GM18507 (cell line): ENCODE measurements around the gene SPTBN2.
"Not testable (repeated sequence)": the region's sequence is repeated elsewhere in the genome, so short reads cannot be mapped to it uniquely, and the experiment has no call there.

Experiments used
- DNase-seq: peaks from one replicate; pipeline ENCODE4 v3.0.0; 2011; ENCODE audit warnings: low read depth; ENCODE audit not compliant: insufficient read length; ENCODE audit errors: extremely low spot score
- FAIRE-seq: peaks from 2 replicates; lab custom pipeline; 2011; peaks lifted over from hg19 to GRCh38; lab: Jason Lieb, UNC

The SPTBN2 gene

DNA sequence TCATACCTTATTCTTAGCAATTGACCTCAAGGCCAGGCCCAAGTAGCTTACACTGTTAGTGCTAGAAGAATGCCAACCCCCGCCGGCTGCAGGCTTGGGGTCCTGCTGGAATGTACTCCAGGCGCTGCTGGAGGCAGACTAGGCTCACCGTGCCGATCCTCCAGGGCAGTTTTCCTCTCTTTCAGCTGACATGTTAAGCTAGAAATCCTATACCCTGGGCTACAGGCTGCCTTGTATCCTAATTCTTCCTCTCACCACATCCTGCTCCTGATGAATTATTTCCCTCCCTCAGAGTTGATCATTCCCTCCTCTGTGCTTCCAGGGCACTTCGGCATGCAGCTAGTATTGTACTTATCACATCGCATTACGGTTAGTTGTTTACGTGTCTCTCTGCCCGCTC, 3.4 kb downstream of the SPTBN2 start:
- DNase-seq (no peak), FAIRE-seq (no peak)

DNA sequence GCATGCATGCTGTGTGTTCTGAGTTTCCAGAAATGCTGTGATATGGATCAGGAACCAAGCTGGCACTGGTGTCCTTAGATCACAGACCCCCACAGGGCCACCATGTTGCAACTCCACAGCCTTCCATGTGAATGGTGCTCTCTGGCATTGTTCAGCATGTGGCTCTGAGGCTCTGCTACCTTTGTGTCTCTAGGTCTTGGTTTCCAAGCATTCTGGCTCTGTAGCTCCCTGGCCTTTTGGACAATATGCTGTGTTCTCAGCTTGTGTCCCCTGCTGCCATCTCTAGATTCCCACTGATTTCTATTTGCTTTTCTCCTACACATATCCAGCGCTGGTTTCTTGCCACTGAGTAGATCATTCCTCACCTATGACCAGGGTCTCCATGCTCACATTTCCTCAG, 3.9 kb downstream of the SPTBN2 start:
- FAIRE-seq (no peak), DNase-seq (no peak)

- not testable (repeated sequence) for FAIRE-seq
Observed at GRCh38 chr11:66724167-66724566, 4.8 kb downstream of the SPTBN2 start.

DNA sequence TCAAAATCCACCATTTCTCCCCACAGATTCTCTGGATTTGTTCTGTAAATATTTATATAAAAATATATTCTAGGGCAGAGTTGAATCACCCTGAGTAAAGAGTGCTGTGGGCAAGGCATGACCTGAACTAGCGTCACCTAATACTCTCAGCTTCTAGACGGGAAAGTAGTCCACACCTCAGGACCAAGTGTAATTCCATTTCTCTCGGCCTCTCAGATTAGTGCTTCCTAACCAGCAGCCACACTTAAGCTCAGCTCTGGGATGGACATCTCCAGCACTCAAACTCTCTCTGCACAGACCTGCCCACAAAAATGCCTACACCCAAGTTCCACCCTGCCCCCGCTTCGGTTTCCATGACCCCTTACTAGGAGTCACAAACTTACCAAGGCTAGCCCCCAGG, 5.3 kb downstream of the SPTBN2 start:
- FAIRE-seq (no peak), DNase-seq (no peak)

More at GRCh38 chr11:66724167-66724566, 4.8 kb downstream of the SPTBN2 start:
- DNase-seq = not testable (repeated sequence)

DNA sequence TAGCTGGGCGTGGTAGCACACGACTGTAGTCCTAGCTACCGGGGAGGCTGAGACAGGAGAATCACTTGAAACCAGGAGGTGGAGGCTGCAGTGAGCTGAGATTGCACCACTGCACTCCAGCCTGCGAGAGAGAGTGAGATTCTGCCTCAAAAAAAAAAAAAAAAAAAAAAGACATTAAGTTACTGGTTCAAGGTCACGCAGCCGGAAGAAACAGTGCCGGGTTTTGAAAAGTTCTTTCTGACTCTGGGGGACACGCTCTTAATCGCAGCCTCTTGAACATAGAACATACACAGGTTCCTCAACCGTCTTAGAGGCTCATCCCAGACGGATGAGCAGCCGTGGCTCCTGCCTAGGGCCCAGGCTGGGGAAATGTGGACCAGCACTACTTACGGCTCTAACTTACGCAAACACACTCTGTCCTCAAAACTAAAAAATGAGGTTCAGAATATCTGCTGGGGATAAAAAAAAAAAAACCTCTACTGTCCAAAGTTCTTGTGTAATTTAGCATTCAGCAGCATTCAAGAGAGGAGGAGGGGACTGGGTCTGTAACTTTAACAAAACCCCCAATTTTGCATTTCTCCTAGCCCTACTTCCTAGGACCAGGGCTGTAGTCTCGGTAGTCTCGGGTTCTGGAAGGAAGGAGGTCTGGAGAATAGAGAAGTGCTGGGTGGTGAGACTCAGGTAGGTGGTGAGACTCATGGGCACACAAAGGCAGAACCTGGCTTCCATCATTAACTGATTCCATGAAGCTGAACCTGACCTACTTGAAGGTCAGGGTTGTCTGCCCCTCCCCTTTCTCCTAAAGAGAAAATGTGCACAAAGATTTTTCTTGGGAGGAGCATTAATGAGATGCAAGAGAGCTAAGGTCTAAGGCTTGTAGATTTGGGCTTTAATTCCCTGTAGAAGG, 6.0 kb downstream of the SPTBN2 start:
- no peak for DNase-seq
- no peak for FAIRE-seq

- FAIRE-seq (no peak), DNase-seq (no peak)
Observed at GRCh38 chr11:66721939-66722338, 7.1 kb downstream of the SPTBN2 start.

GRCh38 chr11:66720899-66721470, 8.0 kb downstream of the SPTBN2 start:
- DNase-seq = no peak
- FAIRE-seq = no peak

DNA sequence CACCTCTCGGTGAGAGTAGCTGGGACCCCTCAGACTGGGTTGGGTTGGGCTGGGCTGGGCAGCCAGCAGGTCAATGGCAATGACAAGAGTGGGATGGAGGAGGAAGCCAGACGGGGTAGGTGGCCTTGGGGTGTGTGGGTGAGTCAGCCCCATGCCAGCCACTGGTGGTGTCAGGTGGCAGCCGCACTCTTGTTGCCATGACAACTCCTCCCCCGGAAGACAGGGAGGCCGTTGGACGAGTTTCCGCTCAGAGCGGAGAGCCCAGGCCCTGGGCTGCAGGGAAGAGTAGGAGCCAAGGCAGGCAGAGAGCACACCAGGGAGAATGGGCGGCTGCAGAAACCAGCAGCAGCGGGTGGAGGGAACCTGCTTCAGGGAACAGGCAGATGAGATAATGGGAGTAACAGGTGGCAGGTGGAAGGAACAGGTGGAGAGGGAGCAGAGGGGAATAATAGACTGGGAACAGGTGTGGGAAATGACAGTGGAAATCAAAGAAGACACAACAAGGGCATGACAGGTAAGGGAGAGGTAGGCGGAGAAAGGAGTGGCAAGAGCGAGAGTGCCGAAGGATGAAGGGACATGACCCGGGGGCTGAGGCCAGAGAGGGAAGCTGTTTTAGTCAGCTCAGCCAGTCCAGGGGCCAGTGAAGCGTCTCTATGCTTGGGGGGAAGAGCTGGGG, 8.7 kb downstream of the SPTBN2 start:
- FAIRE-seq (no peak), DNase-seq (no peak)

DNA sequence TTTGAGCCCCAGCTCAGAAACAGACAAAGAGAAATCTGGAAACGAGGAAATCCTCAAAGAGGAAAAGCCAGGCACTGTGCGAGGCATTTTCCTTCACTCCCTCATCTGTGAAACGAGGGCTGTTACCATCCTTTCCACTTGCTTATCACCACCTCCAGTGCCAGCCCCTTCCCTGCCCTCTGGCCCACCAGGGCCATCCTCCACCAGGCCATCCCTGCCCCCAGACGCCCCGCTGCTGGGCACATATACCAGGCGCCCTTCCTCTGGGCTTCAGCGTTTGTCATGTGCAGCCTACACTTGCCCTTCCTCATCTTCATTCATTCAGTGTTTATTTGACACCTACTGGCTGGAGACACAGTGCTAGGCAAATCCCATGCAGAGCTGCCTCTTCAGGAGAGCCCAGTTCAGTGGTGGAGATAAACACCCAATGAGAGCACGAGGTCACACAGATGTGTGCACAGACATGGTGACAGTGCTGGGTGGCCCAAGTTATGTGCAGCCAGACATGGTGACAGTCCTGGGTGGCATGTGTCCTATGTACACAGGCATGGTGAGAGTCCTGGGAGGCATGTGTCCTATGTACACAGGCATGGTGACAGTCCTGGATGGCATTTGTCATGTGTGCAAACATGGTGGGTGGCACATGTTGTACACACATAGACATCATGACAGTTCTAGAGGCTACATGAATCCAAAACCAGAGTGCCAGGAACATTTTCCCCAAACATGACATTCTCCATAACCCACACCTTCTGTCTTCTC, 9.7 kb downstream of the SPTBN2 start:
- no peak for DNase-seq

DNA sequence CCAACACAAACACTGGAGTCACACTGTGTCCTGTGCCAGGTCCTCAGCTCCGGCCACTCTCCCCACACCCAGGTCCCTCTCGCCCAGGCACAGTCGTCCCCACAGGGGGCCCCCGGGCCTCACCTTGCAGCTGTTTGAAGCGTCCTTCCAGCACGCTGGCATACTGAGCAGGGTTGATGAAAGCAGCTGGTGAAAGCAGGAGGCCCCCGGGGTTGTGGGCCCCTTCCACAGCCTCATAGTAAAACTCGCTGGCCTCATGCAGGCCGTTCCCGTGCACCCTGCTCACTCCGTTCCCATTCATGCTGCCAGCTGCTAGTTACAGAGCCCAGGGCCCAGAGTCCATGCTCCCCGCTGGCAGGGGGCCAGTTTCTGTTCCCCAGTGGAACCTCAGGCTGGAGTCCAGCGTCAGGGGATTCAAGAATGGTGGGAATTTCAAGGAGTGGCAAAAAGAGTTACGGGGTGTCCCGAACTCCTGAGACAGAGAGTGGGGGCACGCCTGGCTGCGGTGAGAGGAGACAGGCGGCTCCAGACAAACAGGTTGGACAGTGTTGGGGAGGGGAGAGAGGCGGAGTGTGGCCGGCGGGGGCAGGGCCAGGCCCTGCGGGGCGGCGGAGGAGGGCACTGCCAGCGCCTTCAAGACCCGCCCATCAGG, 10.6 kb downstream of the SPTBN2 start:
- FAIRE-seq (no peak), DNase-seq (no peak)

More for the DNA sequence above, 9.7 kb downstream of the SPTBN2 start:
- FAIRE-seq = no peak

- DNase-seq (no peak), FAIRE-seq (no peak)
Observed at GRCh38 chr11:66717925-66718319, 11.1 kb downstream of the SPTBN2 start.

- DNase-seq (no peak), FAIRE-seq (no peak)
Observed at GRCh38 chr11:66716996-66717395, 12.0 kb downstream of the SPTBN2 start.

GRCh38 chr11:66715346-66716085, 13.5 kb downstream of the SPTBN2 start:
- DNase-seq (no peak), FAIRE-seq (no peak)

DNA sequence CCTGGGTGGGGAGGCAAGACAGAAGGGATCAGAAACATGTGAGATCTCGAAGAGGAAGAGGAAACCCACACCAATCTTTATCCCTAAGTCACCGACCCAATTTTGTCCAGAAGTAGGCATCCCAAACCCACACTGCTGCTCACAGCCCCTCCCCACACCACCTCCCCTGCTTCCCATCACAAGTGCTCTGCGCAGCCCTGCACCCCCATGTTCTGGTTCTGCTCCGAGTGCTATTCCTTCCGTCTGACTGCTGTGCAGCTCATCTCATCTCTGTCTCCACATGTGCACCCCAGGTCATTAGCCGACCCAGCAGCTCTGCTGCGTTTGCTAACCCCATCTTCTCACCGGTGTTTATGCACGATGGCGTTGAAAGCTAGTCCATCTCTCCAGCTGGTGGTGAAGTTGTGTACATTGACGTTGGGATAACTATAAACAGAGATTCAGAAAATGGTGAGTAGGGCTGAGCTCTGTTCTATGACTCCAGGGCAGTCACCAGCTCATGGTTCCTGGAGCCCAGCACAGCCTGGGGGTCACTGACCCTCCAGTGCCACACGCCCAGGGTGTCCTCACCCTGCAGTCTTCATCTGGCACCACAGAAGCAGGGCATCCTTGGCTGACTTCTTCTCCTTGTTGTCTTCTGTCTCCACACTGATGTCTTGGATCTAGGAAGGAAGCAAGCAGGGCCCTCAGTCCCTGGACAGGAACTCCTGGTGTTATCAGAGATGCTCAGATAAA, 15.1 kb downstream of the SPTBN2 start:
- no peak for FAIRE-seq
- DNase-seq = no peak

DNA sequence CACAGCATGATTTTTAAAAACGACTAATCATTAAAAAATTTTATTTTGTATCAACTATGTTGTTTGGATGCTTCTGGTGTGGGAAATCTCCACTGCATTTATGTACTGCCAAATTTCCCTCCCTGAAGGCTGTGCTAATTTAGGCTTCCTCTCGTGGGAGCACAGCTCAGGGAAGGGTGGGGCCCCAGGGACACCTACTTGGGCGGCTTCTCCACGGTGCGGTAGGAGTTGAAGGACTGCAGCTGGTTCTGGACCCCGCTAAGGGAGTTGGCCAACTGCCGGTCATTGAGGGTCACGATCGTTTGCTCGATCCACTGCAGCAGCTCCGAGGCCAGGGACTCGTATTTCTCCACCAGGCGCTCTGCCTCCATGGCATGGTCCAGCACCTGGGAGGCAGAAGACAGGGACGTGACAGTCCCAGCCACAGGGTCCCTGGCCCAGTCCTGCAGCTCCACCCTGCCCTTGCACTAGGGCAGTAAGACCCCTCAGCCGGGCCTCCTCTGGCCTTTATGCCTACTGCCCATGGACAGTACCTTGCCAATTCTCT, 18.6 kb downstream of the SPTBN2 start:
- FAIRE-seq = no peak
- no peak for DNase-seq

DNA sequence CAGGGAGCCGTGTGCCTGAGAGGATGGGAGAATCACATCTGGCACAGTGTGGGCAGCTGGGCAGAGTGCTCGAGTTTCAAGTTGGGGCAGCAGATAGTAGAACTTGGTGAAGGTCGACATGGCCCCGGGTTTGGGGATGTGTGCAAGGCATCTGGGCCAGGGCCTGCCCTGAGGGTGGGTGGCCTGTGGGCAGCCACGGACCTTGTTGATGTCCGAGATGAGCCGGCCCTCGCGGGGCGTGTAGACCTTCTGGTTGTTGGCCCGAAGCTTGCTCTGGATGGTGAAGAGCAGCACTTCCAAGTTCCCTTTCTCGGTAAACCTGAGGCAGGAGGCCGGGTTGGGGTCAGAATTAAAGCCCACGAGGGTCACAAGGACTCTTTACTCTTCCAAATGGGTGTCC, 20.3 kb downstream of the SPTBN2 start:
- DNase-seq (no peak), FAIRE-seq (no peak)

DNA sequence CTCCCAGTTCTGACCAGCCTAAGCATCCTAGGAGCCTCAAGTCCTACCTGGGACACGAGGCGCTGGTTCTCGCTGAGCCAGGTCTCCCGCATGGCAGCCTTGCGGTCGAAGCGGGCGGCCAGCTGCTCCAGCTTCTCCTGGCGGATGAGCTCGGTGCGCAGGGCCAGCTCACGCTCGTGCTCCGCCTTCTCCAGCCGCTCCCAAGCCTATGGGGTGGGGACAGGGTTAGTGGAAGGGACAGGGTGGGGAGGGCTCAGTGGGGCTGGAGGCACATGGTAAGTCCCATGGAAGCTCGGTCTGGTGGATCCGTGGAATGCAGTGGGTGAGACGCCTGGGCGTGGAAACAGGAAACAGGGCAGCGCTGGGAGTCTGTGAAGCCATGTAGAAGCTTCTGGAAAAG, 20.9 kb downstream of the SPTBN2 start:
- FAIRE-seq = no peak
- no peak for DNase-seq

DNA sequence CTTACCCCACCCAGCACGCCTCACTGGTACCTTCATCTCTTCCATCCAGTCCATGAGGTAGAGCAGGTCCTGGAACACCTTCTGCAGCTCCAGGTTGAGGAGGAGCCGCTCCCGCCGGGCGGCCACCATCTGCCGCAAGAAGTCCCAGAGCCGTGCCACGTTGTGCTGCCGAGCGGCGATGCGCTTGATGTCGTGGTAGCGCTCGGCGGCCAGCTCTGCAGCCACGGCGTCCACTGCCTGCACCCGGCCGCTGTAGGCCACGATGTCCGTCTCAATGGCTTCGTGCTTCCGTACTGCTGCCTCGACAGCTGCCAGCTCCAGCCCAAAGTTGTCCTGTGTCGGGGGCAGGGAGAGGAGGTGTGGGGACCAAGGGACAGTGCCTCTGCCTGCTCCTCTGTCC, 21.5 kb downstream of the SPTBN2 start:
- FAIRE-seq = no peak

More for the DNA sequence above, 21.5 kb downstream of the SPTBN2 start:
- DNase-seq = no peak
